Sigmoid colon (tissue), 7 donors: ENCODE results near the gene P2RY13. TPM values are rescaled to one million over a fixed set of nuclear protein-coding genes. Genes with fewer than 3 reads are reported as not detected.
A peak's percentile ranks its signal among the peaks of the same experiment; 100 is the strongest.

ENCODE experiments used
- DNase-seq: peaks from one replicate; pipeline ENCODE4 v3.0.0-alpha.2; 2019
- H3K27ac ChIP-seq, 4 donors: fragments of 200-600 bp; sonication (generic); one replicate each; pipeline ENCODE4 v1.5.1; 2016 to 2019; ENCODE audit warnings: mild to moderate bottlenecking in 1 of 4
- H3K27me3 ChIP-seq, 3 donors: fragments of 200-600 bp; sonication (generic); one replicate each; pipeline ENCODE4 v1.5.1; 2019; ENCODE audit warnings: mild to moderate bottlenecking in 1 of 3
- H3K36me3 ChIP-seq, 4 donors: fragments of 200-600 bp; sonication (generic); one replicate each; pipeline ENCODE4 v1.5.1; 2016 to 2019
- H3K4me1 ChIP-seq, 4 donors: fragments of 200-600 bp; sonication (generic); one replicate each; pipeline ENCODE4 v1.5.1; 2017 to 2019
- H3K4me3 ChIP-seq, 4 donors: fragments of 200-600 bp; sonication (generic); one replicate each; pipeline ENCODE4 v1.5.1; 2017 to 2019; ENCODE audit warnings: mild to moderate bottlenecking in 2 of 4, moderate library complexity in 1 of 4
- H3K9me3 ChIP-seq, 4 donors: fragments of 200-600 bp in 3 of 4; sonication (generic) in 3 of 4; one replicate each; pipeline versions ENCODE4 v1.5.1 to v1.6.1; 2013 to 2019
- CTCF ChIP-seq, 4 experiments: fragments of 450-650 bp in 3 of 4; fragments of 200-600 bp in 1 of 4; IDR thresholded peaks; one replicate each; pipeline ENCODE4 v1.5.1; 2016 to 2019; ENCODE audit warnings: antibody characterized with exemption in 4 of 4, mild to moderate bottlenecking in 3 of 4, moderate library complexity in 2 of 4
- EP300 ChIP-seq, 4 donors: sonication (generic); formaldehyde crosslinking; IDR thresholded peaks; one replicate each; pipeline ENCODE4 v1.6.1; 2017; ENCODE audit warnings: antibody characterized with exemption in 4 of 4
- POLR2A ChIP-seq, 2 donors: fragments of 450-650 bp; IDR thresholded peaks; one replicate each; pipeline ENCODE4 v1.6.1; 2016; ENCODE audit warnings: antibody characterized with exemption in 2 of 2, mild to moderate bottlenecking in 2 of 2, moderate library complexity in 2 of 2
- POLR2AphosphoS5 ChIP-seq, 4 donors: sonication (generic); formaldehyde crosslinking; IDR thresholded peaks; one replicate each; pipeline ENCODE4 v1.6.1; 2017; ENCODE audit warnings: antibody characterized with exemption in 4 of 4
- WGBS, 2 donors: extraction: QIAGEN DNeasy Blood & Tissue Kit; methylation state at CpG; one replicate each; pipeline ENCODE4 v1.1.7; 2013; 5-methylcytosine and 5-hydroxymethylcytosine counted together
- intact Hi-C: fragments of 100-400 bp; cut with DNase I; formaldehyde crosslinking; loops from one replicate; pipeline ENCODE4 v1.15.1; 2023
- polyA plus RNA-seq, 3 donors: library from polyadenylated mRNA; stranded (reverse); fragments of 200-250 nt; gene quantifications; one replicate each; pipeline ENCODE4 v1.2.3, GENCODE V29; 2013
- total RNA-seq, 4 donors: library from RNA; depleted of rRNA; stranded (reverse); fragments of >200 nt; gene quantifications; one replicate each; pipeline ENCODE4 v1.1.0, GENCODE V29; 2016
- donor health status: healthy with polysubstance abuse.
- donor health status: Bipolar disorder and iron deficiency.
- donor health status: healthy.

The P2RY13 gene
- total and polyA plus RNA-seq, 7 donors, result 0.28 to 3.9 (median 1.8) TPM

- intact Hi-C loops, result no loop called here
- 53 to 56% methylated on average over 2 of the region's 2 CpGs for WGBS, 2 donors
- peaks cover 0 to 9% (median 0%) of the 10 kb centered on the region in 4 donors for H3K4me1 ChIP-seq
- no peaks in the 10 kb centered on the region for H3K36me3 ChIP-seq
- no peaks in the 10 kb centered on the region for H3K27me3 ChIP-seq
- TF ChIP-seq POLR2A (IDR thresholded peaks at IDR 0.05) (no peak), CTCF (IDR thresholded peaks at IDR 0.05) (no peak), POLR2AphosphoS5 (IDR thresholded peaks at IDR 0.05) (peak in 1 of 4 donors; percentile 20)
- DNase-seq, result no peak
- peak overlapping the region; percentile 44 to 77 (median 64) for H3K27ac ChIP-seq
- peak overlapping the region in 2 of 4 donors; percentile 23 to 35 for H3K4me3 ChIP-seq
- H3K9me3 ChIP-seq, result no peaks in the 10 kb centered on the region
Measured at GRCh38 chr3:151345859-151346258, 16.5 kb upstream of the P2RY13 start.

- TF ChIP-seq EP300 (IDR thresholded peaks at IDR 0.05) (no peak), POLR2AphosphoS5 (IDR thresholded peaks at IDR 0.05) (no peak), CTCF (IDR thresholded peaks at IDR 0.05) (no peak), POLR2A (IDR thresholded peaks at IDR 0.05) (no peak)
- Histone ChIP-seq H3K9me3 (no peaks in the 10 kb centered on the region), H3K36me3 (no peaks in the 10 kb centered on the region), H3K4me3 (no peak overlapping the region), H3K27me3 (no peaks in the 10 kb centered on the region), H3K4me1 (no peaks in the 10 kb centered on the region), H3K27ac (no peak overlapping the region)
- DNase-seq, result no peak
- 87 to 88% methylated on average over 2 of the region's 2 CpGs for WGBS, 2 donors
- intact Hi-C loops, result no loop called here
Measured at GRCh38 chr3:151331696-151332095, 2.3 kb upstream of the P2RY13 start.

- Histone ChIP-seq H3K9me3 (no peaks in the 10 kb centered on the region), H3K4me3 (no peak overlapping the region), H3K27ac (no peak overlapping the region), H3K27me3 (no peaks in the 10 kb centered on the region), H3K36me3 (no peaks in the 10 kb centered on the region), H3K4me1 (no peaks in the 10 kb centered on the region)
- no peak for TF ChIP-seq POLR2A (IDR thresholded peaks at IDR 0.05)
- no peak for TF ChIP-seq POLR2AphosphoS5 (IDR thresholded peaks at IDR 0.05)
- no peak for TF ChIP-seq EP300 (IDR thresholded peaks at IDR 0.05)
- TF ChIP-seq CTCF (IDR thresholded peaks at IDR 0.05), result no peak
- intact Hi-C loops, result no loop called here
- DNase-seq, result no peak
Measured at GRCh38 chr3:151330899-151331298, 1.6 kb upstream of the P2RY13 start.

- Histone ChIP-seq H3K4me1 (no peaks in the 10 kb centered on the region), H3K9me3 (no peaks in the 10 kb centered on the region), H3K27me3 (no peaks in the 10 kb centered on the region), H3K27ac (no peak overlapping the region), H3K4me3 (no peak overlapping the region), H3K36me3 (no peaks in the 10 kb centered on the region)
- WGBS, 2 donors, result 73 to 82% methylated on average over 4 of the region's 4 CpGs
- no peak for DNase-seq
- no peak for TF ChIP-seq POLR2A (IDR thresholded peaks at IDR 0.05)
- no peak for TF ChIP-seq POLR2AphosphoS5 (IDR thresholded peaks at IDR 0.05)
- intact Hi-C loops, result no loop called here
Measured at GRCh38 chr3:151330379-151330778, 1.0 kb upstream of the P2RY13 start.

- no peaks in the 10 kb centered on the region for H3K36me3 ChIP-seq
- H3K9me3 ChIP-seq, result no peaks in the 10 kb centered on the region
- WGBS, 2 donors, result 28 to 35% methylated on average over 10 of the region's 10 CpGs
- H3K27me3 ChIP-seq, result no peaks in the 10 kb centered on the region
- TF ChIP-seq EP300 (IDR thresholded peaks at IDR 0.05) (no peak), POLR2A (IDR thresholded peaks at IDR 0.05) (no peak), POLR2AphosphoS5 (IDR thresholded peaks at IDR 0.05) (no peak), CTCF (IDR thresholded peaks at IDR 0.05) (no peak)
- DNase-seq, result no peak
- H3K4me1 ChIP-seq, result no peaks in the 10 kb centered on the region
- no peak overlapping the region for H3K27ac ChIP-seq
- peak overlapping the region in 2 of 4 donors; percentile 19 to 24 for H3K4me3 ChIP-seq
- intact Hi-C loops, result loop anchor here (5.0 kb wide), 1 partner anchor 161 kb away; no protein-coding TSS in a partner anchor
Measured at GRCh38 chr3:151328298-151328995, 902 bp downstream of the P2RY13 start.
